ENCODE results near the gene ARSG. TPM values are rescaled to one million over a fixed set of nuclear protein-coding genes. Genes with fewer than 3 reads are reported as not detected.

The ARSG gene
- total RNA-seq, 1 experiment from 2014 or later: 6.1 TPM

DNA sequence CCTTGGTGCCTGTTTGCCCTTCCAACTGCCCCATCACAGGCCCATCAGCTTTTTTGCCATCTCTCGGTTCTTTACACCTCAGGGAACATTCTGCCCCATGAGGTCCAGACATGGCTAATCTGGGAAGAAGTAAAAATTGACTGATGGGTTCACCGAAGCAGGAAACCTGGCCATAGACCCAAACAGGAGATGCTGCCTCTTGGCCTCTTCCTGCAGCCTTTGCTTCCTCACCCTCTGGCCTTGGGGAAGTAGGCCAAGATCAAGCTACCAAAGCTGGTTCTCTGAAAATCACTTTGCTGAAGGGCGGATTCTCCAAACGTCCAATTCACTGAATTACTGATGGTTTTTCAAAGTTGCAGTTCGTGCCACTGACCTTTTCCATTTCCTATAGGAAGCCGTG lies 56.1 kb downstream of the ARSG start:
- Mint-ChIP-seq H3K36me3 (ENCODE audit: insufficient read depth, unreplicated experiment) (no peaks in the 10 kb centered on the region), H3K27me3 (ENCODE audit: insufficient read depth, unreplicated experiment) (no peaks in the 10 kb centered on the region), H3K27ac (ENCODE audit: unreplicated experiment) (no peak overlapping the region), H3K9me3 (ENCODE audit: unreplicated experiment) (no peaks in the 10 kb centered on the region), H3K4me3 (ENCODE audit: unreplicated experiment) (no peak overlapping the region), H3K4me1 (ENCODE audit: low read depth, unreplicated experiment) (no peaks in the 10 kb centered on the region)
- ChIA-PET POLR2A (no interaction called here), CTCF (no interaction called here)
- no peak overlapping the region for H3K4me3 ChIP-seq (ENCODE audit: low read depth, low read length)
- H3K4me1 ChIP-seq: no peaks in the 10 kb centered on the region
- no TSS peak for BruUV-seq (replicated peaks)
- H3K27me3 ChIP-seq (replicated peaks; ENCODE audit: control insufficient read depth, insufficient read depth, low read length): no peaks in the 10 kb centered on the region
- no peaks in the 10 kb centered on the region for H3K9me3 ChIP-seq
- intact Hi-C loops (cut with micrococcal nuclease; ENCODE audit: unreplicated experiment): no loop called here
- no peaks in the 10 kb centered on the region for H3K36me3 ChIP-seq (ENCODE audit: control insufficient read depth, insufficient read depth, low read length)
- DNase-seq: no peak
- TF ChIP-seq, protein P1, sequence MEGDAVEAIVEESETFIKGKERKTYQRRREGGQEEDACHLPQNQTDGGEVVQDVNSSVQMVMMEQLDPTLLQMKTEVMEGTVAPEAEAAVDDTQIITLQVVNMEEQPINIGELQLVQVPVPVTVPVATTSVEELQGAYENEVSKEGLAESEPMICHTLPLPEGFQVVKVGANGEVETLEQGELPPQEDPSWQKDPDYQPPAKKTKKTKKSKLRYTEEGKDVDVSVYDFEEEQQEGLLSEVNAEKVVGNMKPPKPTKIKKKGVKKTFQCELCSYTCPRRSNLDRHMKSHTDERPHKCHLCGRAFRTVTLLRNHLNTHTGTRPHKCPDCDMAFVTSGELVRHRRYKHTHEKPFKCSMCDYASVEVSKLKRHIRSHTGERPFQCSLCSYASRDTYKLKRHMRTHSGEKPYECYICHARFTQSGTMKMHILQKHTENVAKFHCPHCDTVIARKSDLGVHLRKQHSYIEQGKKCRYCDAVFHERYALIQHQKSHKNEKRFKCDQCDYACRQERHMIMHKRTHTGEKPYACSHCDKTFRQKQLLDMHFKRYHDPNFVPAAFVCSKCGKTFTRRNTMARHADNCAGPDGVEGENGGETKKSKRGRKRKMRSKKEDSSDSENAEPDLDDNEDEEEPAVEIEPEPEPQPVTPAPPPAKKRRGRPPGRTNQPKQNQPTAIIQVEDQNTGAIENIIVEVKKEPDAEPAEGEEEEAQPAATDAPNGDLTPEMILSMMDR (IDR thresholded peaks at IDR 0.05; ENCODE audit: insufficient read depth in 1 of 2, low read depth in 1 of 2, low read length in 1 of 2, severe bottlenecking in 1 of 2, unreplicated experiment in 1 of 2): no peak

DNA sequence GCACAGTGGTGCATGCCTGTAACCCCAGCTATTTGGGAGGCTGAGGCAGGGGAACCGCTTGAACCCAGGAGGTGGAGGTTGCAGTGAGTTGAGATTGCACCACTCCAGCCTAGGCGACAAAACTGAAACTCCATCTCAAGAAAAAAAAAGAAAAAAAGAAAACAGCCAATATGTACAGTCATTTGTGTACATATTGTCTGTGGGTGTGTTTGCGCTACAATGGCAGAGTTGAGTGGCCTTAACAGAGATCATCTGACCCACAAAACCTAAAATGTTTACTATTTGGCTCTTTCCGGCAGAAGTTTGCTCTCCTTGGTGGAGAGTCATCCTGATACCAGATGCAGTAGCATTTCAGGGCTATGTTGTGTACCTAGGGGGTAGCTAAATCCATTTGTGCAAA lies 57.9 kb downstream of the ARSG start:
- BruUV-seq (replicated peaks): no TSS peak
- POLR2A ChIA-PET: no interaction called here

DNA sequence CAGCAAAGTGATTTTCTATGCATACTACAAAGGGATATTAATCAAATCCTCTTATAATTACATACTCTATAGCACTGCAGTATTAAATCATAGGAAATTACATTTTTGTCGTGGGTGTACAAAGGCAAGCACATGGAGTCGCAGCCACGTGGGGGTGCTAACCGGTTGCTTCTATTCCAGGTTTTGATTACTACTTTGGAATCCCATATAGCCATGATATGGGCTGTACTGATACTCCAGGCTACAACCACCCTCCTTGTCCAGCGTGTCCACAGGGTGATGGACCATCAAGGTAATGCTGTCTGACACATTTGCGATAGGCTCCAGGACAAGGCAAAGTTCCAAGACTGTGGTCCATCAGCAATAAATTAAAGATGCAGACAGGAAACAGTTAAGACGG lies 60.1 kb downstream of the ARSG start:
- Mint-ChIP-seq H3K27me3 (ENCODE audit: insufficient read depth, unreplicated experiment) (no peaks in the 10 kb centered on the region), H3K27ac (ENCODE audit: unreplicated experiment) (no peak overlapping the region), H3K36me3 (ENCODE audit: insufficient read depth, unreplicated experiment) (no peaks in the 10 kb centered on the region), H3K4me3 (ENCODE audit: unreplicated experiment) (no peak overlapping the region), H3K4me1 (ENCODE audit: low read depth, unreplicated experiment) (no peaks in the 10 kb centered on the region), H3K9me3 (ENCODE audit: unreplicated experiment) (no peaks in the 10 kb centered on the region)
- H3K4me1 ChIP-seq: no peaks in the 10 kb centered on the region
- TF ChIP-seq, protein P1 (IDR thresholded peaks at IDR 0.05; ENCODE audit: insufficient read depth in 1 of 2, low read depth in 1 of 2, low read length in 1 of 2, severe bottlenecking in 1 of 2, unreplicated experiment in 1 of 2): no peak
- ChIA-PET POLR2A (no interaction called here), CTCF (no interaction called here)
- BruUV-seq (replicated peaks): no TSS peak
- no peak overlapping the region for H3K4me3 ChIP-seq (ENCODE audit: low read depth, low read length)
- H3K27me3 ChIP-seq (replicated peaks; ENCODE audit: control insufficient read depth, insufficient read depth, low read length): no peaks in the 10 kb centered on the region
- no peaks in the 10 kb centered on the region for H3K36me3 ChIP-seq (ENCODE audit: control insufficient read depth, insufficient read depth, low read length)
- no peak for DNase-seq
- no peaks in the 10 kb centered on the region for H3K9me3 ChIP-seq
- intact Hi-C loops (cut with micrococcal nuclease; ENCODE audit: unreplicated experiment): loop anchor here (5.0 kb wide), 1 partner anchor 46 kb away; no protein-coding TSS in a partner anchor

More for the DNA sequence above, 57.9 kb downstream of the ARSG start:
- H3K27me3 Mint-ChIP-seq (ENCODE audit: insufficient read depth, unreplicated experiment): no peaks in the 10 kb centered on the region
- CTCF ChIA-PET: no interaction called here
- no peaks in the 10 kb centered on the region for H3K9me3 Mint-ChIP-seq (ENCODE audit: unreplicated experiment)
- H3K4me3 Mint-ChIP-seq (ENCODE audit: unreplicated experiment): no peak overlapping the region
- H3K4me1 Mint-ChIP-seq (ENCODE audit: low read depth, unreplicated experiment): no peaks in the 10 kb centered on the region
- H3K36me3 ChIP-seq (ENCODE audit: control insufficient read depth, insufficient read depth, low read length): no peaks in the 10 kb centered on the region
- no peak overlapping the region for H3K27ac Mint-ChIP-seq (ENCODE audit: unreplicated experiment)
- no peaks in the 10 kb centered on the region for H3K4me1 ChIP-seq
- no peak overlapping the region for H3K4me3 ChIP-seq (ENCODE audit: low read depth, low read length)
- H3K27me3 ChIP-seq (replicated peaks; ENCODE audit: control insufficient read depth, insufficient read depth, low read length): no peaks in the 10 kb centered on the region
- intact Hi-C loops (cut with micrococcal nuclease; ENCODE audit: unreplicated experiment): no loop called here
- H3K36me3 Mint-ChIP-seq (ENCODE audit: insufficient read depth, unreplicated experiment): no peaks in the 10 kb centered on the region
- H3K9me3 ChIP-seq: no peaks in the 10 kb centered on the region
- TF ChIP-seq, protein P1 (IDR thresholded peaks at IDR 0.05; ENCODE audit: insufficient read depth in 1 of 2, low read depth in 1 of 2, low read length in 1 of 2, severe bottlenecking in 1 of 2, unreplicated experiment in 1 of 2): no peak
- no peak for DNase-seq

Data from Caco-2 (cell line).